Keratinocyte (primary cell): ENCODE measurements around the gene CHD2. TPM values are rescaled to one million over a fixed set of nuclear protein-coding genes. Genes with fewer than 3 reads are reported as not detected.

Source experiments
- DNase-seq: peaks from one replicate; pipeline ENCODE4 v3.0.0-alpha.2; 2011; ENCODE audit warnings: low read depth, missing footprints, low spot score
- FAIRE-seq: peaks from 2 replicates; lab custom pipeline; 2011; peaks lifted over from hg19 to GRCh38; lab: Jason Lieb, UNC
- H2AFZ ChIP-seq: 2 replicates; pipeline ENCODE4 v1.6.0; 2012; ENCODE audit warnings: low read length, control low read depth, inconsistent platforms; ENCODE audit not compliant: control insufficient read depth
- H3K27ac ChIP-seq: 2 replicates; pipeline ENCODE4 v1.5.1; 2011; ENCODE audit warnings: low read length; ENCODE audit not compliant: control insufficient read depth, insufficient read depth
- H3K27me3 ChIP-seq: 3 replicates; pipeline ENCODE4 v1.6.0; 2011; ENCODE audit warnings: low read length; ENCODE audit not compliant: control insufficient read depth, insufficient read depth; ENCODE audit errors: extremely low read depth
- H3K36me3 ChIP-seq, 2 experiments: 2 replicates in 1 of 2; 3 replicates in 1 of 2; pipeline ENCODE4 v1.5.1; 2011; ENCODE audit warnings: low read length in 2 of 2, mild to moderate bottlenecking in 1 of 2; ENCODE audit not compliant: control insufficient read depth in 2 of 2, insufficient read depth in 2 of 2; ENCODE audit errors: extremely low read depth in 1 of 2
- H3K4me1 ChIP-seq: 3 replicates; pipeline ENCODE4 v1.5.1; 2011; ENCODE audit warnings: low read length; ENCODE audit not compliant: control insufficient read depth, insufficient read depth; ENCODE audit errors: extremely low read depth
- H3K4me2 ChIP-seq: 3 replicates; pipeline ENCODE4 v1.6.0; 2011; ENCODE audit warnings: low read depth, low read length; ENCODE audit not compliant: control insufficient read depth, insufficient read depth; ENCODE audit errors: extremely low read depth
- H3K4me3 ChIP-seq, 3 experiments: fragments of 200-600 bp in 1 of 3; sonication (generic) in 1 of 3; 2 replicates in 2 of 3; 3 replicates in 1 of 3; pipeline ENCODE4 v1.5.1; 2011 to 2016; ENCODE audit warnings: low read length in 3 of 3, mild to moderate bottlenecking in 3 of 3, control low read depth in 2 of 3, inconsistent platforms in 1 of 3, low read depth in 1 of 3, mixed read lengths in 1 of 3, mixed run types in 1 of 3, moderate library complexity in 1 of 3; ENCODE audit not compliant: control insufficient read depth in 2 of 3, insufficient read depth in 2 of 3; ENCODE audit errors: extremely low read depth in 1 of 3
- H3K79me2 ChIP-seq: 2 replicates; pipeline ENCODE4 v1.6.0; 2012; ENCODE audit warnings: low read length; ENCODE audit not compliant: control insufficient read depth, insufficient read depth
- H3K9ac ChIP-seq: 3 replicates; pipeline ENCODE4 v1.6.0; 2011; ENCODE audit warnings: low read length; ENCODE audit not compliant: control insufficient read depth, insufficient read depth; ENCODE audit errors: extremely low read depth
- H3K9me1 ChIP-seq: 3 replicates; pipeline ENCODE4 v1.6.0; 2011; ENCODE audit warnings: low read length; ENCODE audit not compliant: control insufficient read depth, insufficient read depth; ENCODE audit errors: extremely low read depth
- H3K9me3 ChIP-seq: 2 replicates; pipeline ENCODE4 v1.5.1; 2012; ENCODE audit warnings: low read depth, low read length; ENCODE audit not compliant: control insufficient read depth
- H4K20me1 ChIP-seq: 3 replicates; pipeline ENCODE4 v1.6.0; 2011; ENCODE audit warnings: low read length; ENCODE audit not compliant: control insufficient read depth, insufficient read depth; ENCODE audit errors: extremely low read depth
- CTCF ChIP-seq, 3 experiments: IDR thresholded peaks in 1 of 3; conservative IDR thresholded peaks in 1 of 3; optimal IDR thresholded peaks in 1 of 3; 2 replicates in 2 of 3; 3 replicates in 1 of 3; pipeline versions ENCODE3 to v1.5.1; 2011; ENCODE audit warnings: low read length in 3 of 3, mild to moderate bottlenecking in 3 of 3, moderate library complexity in 2 of 3, control low read depth in 1 of 3, inconsistent platforms in 1 of 3; ENCODE audit not compliant: insufficient read depth in 2 of 3; ENCODE audit errors: extremely low read depth in 1 of 3
- EZH2 ChIP-seq: IDR thresholded peaks from one replicate; pipeline ENCODE4 v1.6.1; 2012; ENCODE audit warnings: inconsistent platforms, mild to moderate bottlenecking, low read length, moderate library complexity
- dilution Hi-C: fragments of 300-500 bp; cut with MboI; formaldehyde crosslinking; loops from one replicate; pipeline ENCODE4 v1.7.0; 2020; ENCODE audit warnings: low sequenced_read_pairs; ENCODE audit not compliant: extremely low pct_ligation_motif_present
- polyA plus RNA-seq, 5 experiments: library from polyadenylated mRNA; depleted of rRNA in 3 of 5; stranded (reverse) in 3 of 5; stranded (forward) in 1 of 5; unstranded in 1 of 5; fragments of >200 nt; gene quantifications; 1 replicate in 1 of 5; 2 replicates in 3 of 5; 3 replicates in 1 of 5; pipeline versions ENCODE4 v1.2.1 to v1.2.3, GENCODE V29; 2011 to 2012; ENCODE audit warnings: missing spikeins in 2 of 5, low read depth in 1 of 5, low replicate concordance in 1 of 5

The CHD2 gene
- polyA plus RNA-seq, 1 donor (not counting 4 experiments of a cell fraction or from before 2014, with no cell fraction given): 62.0 TPM

GRCh38 chr15:92936693-92937092 lies 36.6 kb downstream of the CHD2 start:
- H3K4me1 ChIP-seq: no peaks in the 10 kb centered on the region
- no peak overlapping the region for H2AFZ ChIP-seq
- FAIRE-seq (no peak), DNase-seq (no peak)
- H3K27ac ChIP-seq: no peak overlapping the region
- TF ChIP-seq EZH2 (no peak), CTCF (optimal IDR thresholded peaks at IDR 0.05 in 1 of 3, IDR thresholded peaks at IDR 0.05 in 1 of 3, conservative IDR thresholded peaks at IDR 0.05 in 1 of 3; ENCODE audit: extremely low read depth in 1 of 3, insufficient read depth in 2 of 3, low read length in 3 of 3) (no peak)
- dilution Hi-C loops: no loop called here
- no peaks in the 10 kb centered on the region for H3K9me3 ChIP-seq
- peaks cover 35 to 58% of the 10 kb centered on the region in 2 experiments for H3K36me3 ChIP-seq
- H4K20me1 ChIP-seq: peaks cover 2% of the 10 kb centered on the region
- H3K9me1 ChIP-seq: no peaks in the 10 kb centered on the region
- H3K4me3 ChIP-seq: no peak overlapping the region
- no peaks in the 10 kb centered on the region for H3K27me3 ChIP-seq
- H3K79me2 ChIP-seq: peaks cover 55% of the 10 kb centered on the region
- H3K9ac ChIP-seq: no peak overlapping the region
- no peak overlapping the region for H3K4me2 ChIP-seq

- Histone ChIP-seq H3K9me3 (no peaks in the 10 kb centered on the region), H3K36me3 (peaks cover 38 to 64% of the 10 kb centered on the region in 2 experiments), H2AFZ (no peak overlapping the region), H3K9me1 (no peaks in the 10 kb centered on the region), H3K27ac (no peak overlapping the region), H3K4me3 (no peak overlapping the region), H3K79me2 (peaks cover 50% of the 10 kb centered on the region), H3K9ac (no peak overlapping the region), H3K27me3 (no peaks in the 10 kb centered on the region), H3K4me2 (no peak overlapping the region), H3K4me1 (no peaks in the 10 kb centered on the region), H4K20me1 (peaks cover 2% of the 10 kb centered on the region)
- FAIRE-seq (no peak), DNase-seq (no peak)
- dilution Hi-C loops: no loop called here
- no peak for TF ChIP-seq EZH2
- TF ChIP-seq CTCF (optimal IDR thresholded peaks at IDR 0.05 in 1 of 3, IDR thresholded peaks at IDR 0.05 in 1 of 3, conservative IDR thresholded peaks at IDR 0.05 in 1 of 3; ENCODE audit: extremely low read depth in 1 of 3, insufficient read depth in 2 of 3, low read length in 3 of 3): no peak
These were observed 37.8 kb downstream of the CHD2 start for GRCh38 chr15:92937901-92938300.
